Mucosa of gallbladder (tissue), 1 donor: ENCODE data around the gene TMEM234. TPM values are rescaled to one million over a fixed set of nuclear protein-coding genes. Genes with fewer than 3 reads are reported as not detected.
A peak's percentile ranks its signal among the peaks of the same experiment; 100 is the strongest.

ENCODE experiments used
- DNase-seq: peaks from one replicate; pipeline ENCODE4 v3.0.0-alpha.2; 2020; ENCODE audit warnings: low spot score
- total RNA-seq: library from RNA; stranded (reverse); gene quantifications from one replicate; pipeline ENCODE4 v1.2.1, GENCODE V29; 2021
- donor health status: DM: no; HTN: no; CAD: no.

Gene TMEM234
- total RNA-seq, 1 donor from 2014 or later, result 35.1 TPM

- DNase-seq, result no peak
Measured at GRCh38 chr1:32239790-32240139, 17.6 kb upstream of the TMEM234 start.

- no peak for DNase-seq
Measured at GRCh38 chr1:32239337-32239736, 17.2 kb upstream of the TMEM234 start.

DNA sequence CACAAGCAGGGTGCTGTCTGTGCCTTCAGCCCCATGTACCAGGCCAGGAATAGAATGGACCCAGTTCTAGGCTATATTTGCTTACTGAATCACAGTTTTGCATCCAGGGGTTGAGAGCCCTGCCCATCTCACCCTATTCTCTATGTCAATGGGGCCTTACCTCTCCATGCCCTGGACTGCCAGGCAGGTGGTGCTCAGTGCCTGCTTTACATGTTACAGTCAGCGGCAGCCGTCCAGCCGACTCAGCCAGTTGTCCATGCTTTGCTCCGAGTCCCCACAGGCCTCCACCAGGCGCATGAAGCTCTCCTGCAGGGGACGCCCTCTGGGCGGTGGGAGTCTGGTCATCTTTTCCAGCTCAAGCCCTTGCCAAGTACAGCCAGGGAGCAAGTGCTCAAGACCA, 12.6 kb upstream of the TMEM234 start:
- no peak for DNase-seq

DNA sequence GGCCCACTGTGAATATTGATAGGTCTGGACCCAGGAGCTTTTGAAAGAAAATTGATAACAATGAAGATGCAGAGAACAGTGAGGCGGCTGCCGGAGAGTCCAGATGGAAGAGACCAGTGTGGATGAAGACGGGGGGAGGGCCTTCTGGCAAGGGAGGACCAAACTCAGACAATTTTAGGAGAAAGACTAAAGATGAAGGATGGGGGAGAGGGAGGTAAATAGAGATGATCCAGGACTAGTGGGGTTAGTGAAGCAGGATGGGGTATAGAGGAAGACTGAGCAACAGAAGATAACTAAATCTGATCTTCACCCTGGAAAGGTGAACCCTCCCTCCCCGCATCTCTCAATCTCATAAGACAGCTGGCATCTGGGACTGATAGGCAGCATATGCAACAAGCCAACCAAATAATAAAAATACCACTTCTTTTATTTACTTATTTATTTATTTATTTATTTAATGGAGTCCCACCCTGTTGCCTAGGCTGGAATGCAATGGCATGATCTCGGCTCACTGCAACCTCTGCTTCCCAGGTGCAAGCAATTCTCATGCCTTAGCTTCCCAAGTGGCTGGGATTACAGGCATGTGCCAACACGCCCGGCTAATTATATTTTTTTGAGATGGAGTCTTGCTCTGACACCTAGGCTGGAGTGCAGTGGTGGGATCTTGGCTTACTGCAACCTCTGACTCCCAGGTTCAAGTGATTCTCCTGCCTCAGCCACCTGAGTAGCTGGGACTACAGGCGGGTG, 10.6 kb upstream of the TMEM234 start:
- DNase-seq, result no peak

GRCh38 chr1:32231843-32232432, 9.8 kb upstream of the TMEM234 start:
- DNase-seq, result no peak

GRCh38 chr1:32228771-32229170, 6.6 kb upstream of the TMEM234 start:
- no peak for DNase-seq

DNA sequence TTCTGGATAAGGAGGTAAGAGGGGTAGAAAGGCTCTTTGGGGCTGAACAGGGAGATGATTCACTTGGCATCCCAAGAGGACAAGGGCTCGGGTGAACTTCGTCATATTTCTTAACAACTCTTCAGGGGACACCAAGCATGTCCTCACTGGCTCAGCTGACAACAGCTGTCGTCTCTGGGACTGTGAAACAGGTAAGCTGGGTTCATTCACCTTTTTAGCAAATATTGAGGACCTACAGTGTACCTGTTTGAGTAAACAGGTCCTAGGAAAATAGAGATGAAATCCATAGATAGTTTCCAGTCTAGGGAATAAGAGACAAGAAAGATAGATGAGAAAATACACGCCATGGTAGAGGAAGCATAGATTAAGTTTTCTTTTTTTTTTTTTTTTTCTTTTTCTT, 2.1 kb upstream of the TMEM234 start:
- DNase-seq, result no peak

DNA sequence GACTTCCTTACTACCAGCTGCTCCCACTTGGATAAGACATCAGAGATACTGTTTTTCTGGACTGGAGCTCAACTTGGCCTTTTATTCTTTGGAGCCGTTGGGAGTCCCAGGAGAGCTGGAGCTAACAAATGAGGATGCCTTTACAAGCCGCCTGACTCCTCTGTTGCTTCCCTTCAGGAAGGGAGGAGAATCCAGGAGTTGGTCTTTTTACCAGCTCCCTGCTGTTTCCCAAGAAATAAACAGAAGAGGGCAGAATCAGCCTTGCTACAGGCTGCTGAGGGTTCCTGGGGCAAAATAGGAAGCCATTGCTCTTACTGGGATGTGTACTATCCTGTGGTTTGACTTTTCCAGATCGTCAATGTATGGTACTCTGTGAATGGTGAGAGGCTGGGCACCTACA, 1.5 kb upstream of the TMEM234 start:
- DNase-seq, result no peak

- no peak for DNase-seq
Measured at GRCh38 chr1:32221581-32221979, 573 bp downstream of the TMEM234 start.

DNA sequence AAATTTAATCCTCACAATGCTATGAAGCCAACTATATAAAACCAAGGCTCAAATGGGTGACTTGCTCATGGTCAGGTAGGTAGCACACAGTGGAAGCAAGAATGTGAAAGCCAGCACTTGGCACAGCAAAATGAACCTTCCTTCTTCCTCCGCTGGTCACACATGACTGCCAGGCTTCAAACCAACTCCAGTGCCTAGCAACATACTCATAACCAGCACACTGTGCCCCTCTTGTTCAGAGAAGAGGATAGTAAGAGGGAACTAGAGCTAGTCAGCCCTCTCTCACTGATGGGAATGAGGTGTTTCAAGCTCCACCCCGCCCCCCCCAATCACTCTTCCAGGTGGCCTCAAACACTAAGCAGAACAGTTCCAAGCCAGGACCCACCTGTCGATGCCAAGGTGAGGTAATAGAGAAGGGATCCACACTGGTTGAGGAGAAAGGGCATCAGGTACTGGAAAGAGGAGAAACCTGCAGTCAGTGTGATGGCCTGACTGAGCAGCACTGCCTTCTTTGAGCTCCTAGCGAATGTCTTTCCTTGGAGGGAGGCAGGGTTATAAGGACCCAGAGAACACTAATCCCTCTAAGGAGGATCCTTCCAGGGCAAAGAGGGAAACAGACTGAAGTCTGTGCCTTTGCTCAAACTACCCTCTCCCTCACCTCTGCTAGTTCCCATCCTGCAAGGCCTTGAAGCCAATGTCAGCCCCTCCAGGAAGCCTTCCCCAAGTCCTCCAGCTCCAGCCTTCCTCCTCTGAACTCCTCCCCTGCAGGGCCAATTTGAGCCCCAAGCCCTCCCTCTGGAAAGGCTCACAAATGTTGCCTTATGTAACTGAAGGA, 1.2 kb downstream of the TMEM234 start:
- DNase-seq, result no peak

DNA sequence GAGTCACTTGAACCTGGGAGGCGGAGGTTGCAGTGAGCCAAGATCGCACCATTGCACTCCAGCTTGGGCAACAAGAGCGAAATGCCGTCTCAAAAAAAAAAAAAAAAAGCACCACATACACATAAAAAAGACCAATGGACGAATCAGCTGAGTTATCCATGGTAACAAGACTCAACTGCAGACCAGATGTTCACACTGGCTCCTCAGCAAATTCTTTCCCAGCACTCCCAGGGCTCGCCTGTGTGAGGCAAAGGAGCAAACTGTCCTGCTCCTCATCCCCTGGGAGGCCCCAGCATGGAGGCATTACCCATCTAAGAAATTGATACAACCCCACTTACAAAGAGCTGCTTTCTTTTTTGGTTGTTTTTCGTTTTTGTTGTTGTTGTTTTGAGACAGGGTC, 3.1 kb downstream of the TMEM234 start:
- DNase-seq, result no peak

DNA sequence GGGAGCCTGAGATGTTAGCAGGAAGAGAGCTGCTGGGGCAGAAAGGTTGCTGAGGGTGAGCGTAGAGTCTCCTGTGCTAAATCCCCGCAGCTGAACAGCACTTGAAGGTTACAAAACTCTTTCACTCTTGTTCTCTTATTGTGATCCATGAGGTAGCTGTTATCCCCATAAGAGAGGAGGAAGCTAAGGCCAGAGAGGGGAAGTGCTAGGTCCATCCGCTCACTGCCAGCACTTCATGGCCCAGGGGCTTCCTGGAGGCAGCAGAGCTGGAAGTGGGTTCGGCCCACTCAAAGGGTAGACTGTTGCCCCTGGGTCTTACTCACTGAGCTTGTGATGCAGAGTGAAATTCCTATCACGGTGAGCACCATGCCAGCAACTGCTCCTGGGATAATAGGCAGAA, 5.6 kb downstream of the TMEM234 start:
- DNase-seq, result no peak

GRCh38 chr1:32215629-32216480, 6.3 kb downstream of the TMEM234 start:
- peak; percentile 64 for DNase-seq

DNA sequence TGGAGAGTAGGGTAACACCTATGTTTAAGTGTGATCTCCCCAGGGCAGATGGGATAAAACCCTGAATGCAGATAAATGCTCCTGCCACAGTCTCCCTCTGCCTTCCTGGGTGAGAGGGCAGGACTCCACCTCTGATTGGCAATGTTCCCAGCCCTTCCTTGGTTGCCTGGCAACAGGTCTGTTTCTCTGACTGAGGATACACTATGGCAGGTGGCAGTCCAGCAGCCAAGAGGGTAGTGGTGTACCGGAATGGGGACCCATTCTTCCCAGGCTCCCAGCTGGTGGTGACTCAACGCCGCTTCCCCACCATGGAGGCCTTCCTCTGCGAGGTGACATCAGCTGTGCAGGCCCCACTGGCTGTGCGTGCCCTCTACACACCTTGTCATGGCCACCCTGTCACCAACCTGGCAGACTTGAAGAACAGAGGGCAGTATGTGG, 13.2 kb downstream of the TMEM234 start, which contains the start of gene DCDC2B:
Gene DCDC2B (plus strand): TSS at position 199 of the 438 bp plus-strand sequence. CDS start 5 bp downstream, at position 204.
- DNase-seq, result peak; percentile 88

DNA sequence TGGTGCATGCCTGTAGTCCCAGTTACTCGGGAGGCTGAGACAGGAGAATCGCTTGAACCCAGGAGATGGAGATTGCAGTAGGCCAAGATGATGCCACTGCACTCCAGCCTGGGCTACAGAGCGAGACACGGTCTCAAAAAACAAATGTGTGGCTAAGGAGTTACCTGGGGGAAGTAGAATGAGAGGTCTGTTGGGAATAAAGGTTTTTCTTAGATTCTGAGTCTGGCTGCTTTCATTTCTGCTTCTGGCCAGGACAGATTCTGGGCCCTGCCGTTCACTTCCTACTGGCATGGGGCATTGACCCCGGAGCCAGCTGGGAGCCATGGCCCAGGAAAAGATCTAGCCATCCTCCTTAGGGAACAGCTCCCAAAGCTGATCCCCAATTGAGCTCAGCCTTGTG, 13.7 kb downstream of the TMEM234 start:
- DNase-seq, result no peak

- peak; percentile 85 for DNase-seq
Measured at GRCh38 chr1:32205401-32206370, 16.5 kb downstream of the TMEM234 start, which contains the start of gene IQCC. Gene IQCC (plus strand): TSS chr1:32205671. CDS start chr1:32205682, 11 bp downstream.

GRCh38 chr1:32204943-32205361, 17.2 kb downstream of the TMEM234 start:
- DNase-seq, result no peak

DNA sequence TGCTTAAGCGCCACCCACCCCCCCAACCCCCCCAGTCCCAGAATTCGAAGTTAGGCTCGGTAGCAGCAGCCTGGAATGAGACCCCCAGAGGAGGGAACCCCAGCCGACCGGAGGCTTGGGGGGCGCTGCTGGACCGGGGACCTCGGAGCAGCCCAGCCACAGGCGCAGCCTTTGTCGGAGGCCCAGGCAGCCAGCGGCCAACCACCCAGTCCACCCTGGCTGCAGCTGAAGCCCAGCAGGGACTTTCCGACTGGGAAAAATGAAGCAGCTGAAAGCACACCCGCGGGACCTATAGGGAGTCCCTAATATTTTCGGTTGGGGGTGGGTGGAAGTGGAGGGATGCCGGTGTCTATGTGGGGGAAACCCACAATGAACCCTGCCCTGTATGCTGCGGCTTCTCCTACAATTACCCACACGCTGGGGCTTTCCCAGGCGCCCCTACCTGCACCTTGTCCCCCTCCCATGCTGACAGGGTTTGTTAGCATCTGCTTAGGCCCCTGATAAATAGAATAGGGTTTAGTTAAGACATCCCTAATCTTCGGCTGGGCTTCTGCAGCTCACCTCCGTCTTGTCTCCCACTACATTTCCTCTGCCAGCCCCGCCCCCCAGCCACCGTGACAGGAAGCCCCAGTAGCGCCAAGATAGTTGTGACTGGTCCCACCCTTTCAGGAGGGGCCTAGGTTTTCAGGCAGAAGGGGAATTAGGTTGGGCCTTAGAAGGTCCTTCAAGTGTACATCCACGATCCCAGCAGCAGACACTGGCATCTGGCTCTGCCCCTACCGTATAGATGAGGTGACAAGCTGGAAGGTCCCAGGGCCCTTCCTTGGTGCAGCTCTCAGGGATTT, 20.9 kb downstream of the TMEM234 start:
- peak; percentile 59 for DNase-seq
